GM21786 (cell line): ENCODE measurements around the gene PLGRKT.
"Not testable (repeated sequence)": the region's sequence is repeated elsewhere in the genome, so short reads cannot be mapped to it uniquely, and the experiment has no call there.

ENCODE experiments used
- ATAC-seq: cut with Tn5 transposase; IDR thresholded peaks from one replicate; pipeline ENCODE4 v1.9.1; 2021; ENCODE audit not compliant: unreplicated experiment

PLGRKT gene, protein sequence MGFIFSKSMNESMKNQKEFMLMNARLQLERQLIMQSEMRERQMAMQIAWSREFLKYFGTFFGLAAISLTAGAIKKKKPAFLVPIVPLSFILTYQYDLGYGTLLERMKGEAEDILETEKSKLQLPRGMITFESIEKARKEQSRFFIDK

DNA sequence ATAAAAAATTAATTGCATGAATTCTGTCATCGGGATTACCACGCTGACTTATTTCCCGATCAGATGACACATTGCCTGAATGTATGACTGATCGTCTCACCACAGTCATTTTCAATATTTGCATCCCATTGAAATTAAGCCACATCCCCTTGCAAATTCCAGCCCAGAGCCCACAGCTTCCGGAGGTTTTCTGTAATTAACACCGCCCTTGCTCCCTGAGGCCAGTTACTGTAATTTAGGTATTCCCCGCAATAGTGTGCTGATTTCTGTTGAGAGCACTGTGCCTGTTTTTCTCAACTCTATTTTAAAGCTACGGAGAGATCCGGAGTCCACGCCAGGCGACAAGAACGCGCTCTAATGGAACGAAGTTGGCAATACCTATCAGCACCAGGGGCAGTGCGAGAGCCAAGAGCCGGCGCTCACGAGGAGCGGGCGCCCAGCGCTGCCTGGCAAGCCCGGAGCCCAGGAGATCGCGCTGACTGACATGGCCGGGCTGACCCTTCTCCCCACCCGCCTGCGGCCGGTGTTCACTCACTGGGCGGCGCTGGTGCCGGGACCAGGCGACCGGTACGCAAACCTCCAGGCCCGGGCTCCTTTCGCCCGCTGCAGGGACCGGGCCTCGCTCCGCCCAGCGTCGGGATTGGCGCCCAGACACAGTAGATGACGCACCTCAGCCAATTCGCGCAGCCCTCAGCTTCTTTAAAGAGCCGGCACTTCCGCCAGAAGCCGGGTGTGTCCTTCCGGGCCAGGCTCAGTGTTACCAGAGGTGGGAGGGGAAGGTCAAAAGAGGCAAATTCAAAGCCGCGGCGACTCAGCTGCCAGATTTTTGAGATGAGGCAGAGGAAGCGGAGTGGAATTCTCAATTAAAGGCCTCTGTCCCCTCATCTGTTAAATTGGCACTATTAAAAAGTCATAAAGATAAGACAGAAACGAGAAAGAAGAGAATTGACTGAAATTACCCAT is at the start of gene PLGRKT:
Gene PLGRKT (minus strand): TSS at position 672 of the 963 bp plus-strand sequence. CDS start 5,948 bp downstream, outside the sequence.
- ATAC-seq = peak; percentile 80

DNA sequence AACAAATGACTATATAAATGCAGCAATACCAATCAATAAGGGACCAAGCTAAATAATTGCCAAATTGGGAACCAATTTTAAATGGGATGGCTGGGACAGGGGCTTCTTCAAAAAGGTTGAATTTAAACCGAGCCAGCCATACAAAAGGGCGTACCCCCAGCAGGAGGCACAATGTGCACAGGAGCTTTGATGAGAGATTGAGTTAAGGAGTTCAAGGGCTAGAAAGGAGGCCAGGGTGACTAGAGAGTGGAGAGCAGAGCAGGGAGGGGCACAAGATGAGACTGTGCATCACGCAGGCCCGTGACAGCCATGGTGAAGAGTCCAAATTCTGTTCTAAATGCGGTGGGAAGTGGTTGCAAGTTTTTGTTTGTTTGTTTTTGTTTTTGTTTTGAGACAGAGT is 49.3 kb upstream of the PLGRKT start:
- ATAC-seq = no peak

DNA sequence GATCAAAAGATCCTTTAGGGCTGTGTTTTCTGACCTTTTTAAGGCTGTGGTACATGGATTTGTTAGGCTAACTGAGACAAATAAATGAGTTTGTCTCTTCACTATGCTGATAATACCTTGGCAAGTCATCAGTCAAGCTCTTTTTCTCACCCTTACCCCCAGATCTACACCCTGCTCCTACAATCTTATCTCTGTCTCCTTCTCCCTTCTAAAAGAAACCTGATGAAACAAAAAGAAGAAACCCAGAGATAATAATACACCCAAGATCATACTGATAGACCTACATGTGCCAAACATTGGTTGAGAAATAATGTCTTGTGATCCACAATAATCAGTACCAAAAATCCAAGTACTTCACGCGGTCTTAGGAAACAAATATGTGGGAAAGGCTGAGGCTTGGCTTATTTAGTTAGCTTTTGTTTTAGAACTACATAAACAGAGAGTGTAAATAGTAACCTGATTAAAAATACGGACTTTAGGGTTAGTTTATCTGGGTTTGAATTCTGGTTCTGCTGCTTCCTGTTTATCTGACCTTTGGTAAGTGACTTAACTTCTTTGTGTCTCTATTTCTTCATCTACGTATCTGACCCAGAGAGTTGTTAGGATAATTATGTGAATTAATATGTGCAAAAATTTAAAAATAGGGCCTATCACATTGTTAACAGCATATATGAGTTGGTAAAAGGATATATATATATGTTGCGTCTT is 47.8 kb upstream of the PLGRKT start:
- no peak for ATAC-seq

DNA sequence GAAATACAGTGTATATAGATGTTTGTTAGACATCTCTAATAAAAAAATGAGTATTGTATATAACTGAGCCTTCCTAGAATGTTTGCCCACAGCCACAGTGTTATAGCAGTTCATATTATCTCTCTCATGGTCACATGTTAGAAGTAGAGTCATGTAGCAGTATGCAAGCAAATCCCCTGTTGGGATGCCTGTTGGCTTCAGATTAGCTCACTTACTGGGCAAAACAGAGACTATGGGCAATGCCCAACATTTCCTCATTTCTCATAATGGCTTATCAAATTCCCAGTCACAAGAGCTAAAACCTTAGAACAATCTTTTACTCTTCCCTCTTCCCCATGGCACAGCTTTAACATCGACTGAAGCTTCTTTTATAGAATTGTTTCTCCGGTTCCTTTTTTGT is 45.6 kb upstream of the PLGRKT start:
- no peak for ATAC-seq

DNA sequence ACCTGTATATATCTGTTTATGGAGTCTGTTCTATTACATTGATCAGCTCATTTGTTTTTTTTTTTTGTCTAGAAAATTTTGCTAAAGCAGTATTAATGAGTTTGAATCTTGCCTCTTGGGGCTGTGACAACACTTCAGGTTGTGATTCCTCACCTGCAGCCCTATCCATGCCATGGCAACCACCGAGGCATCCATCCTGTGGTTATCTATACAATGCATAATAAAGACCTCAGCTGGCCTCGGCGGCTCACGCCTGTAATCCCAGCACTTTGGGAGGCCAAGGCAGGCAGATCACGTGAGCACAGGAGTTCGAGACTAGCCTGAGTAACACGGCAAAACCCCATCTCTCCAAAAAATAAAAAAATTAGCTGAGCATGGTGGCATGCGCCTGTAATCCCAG is 44.5 kb upstream of the PLGRKT start:
- no peak for ATAC-seq

DNA sequence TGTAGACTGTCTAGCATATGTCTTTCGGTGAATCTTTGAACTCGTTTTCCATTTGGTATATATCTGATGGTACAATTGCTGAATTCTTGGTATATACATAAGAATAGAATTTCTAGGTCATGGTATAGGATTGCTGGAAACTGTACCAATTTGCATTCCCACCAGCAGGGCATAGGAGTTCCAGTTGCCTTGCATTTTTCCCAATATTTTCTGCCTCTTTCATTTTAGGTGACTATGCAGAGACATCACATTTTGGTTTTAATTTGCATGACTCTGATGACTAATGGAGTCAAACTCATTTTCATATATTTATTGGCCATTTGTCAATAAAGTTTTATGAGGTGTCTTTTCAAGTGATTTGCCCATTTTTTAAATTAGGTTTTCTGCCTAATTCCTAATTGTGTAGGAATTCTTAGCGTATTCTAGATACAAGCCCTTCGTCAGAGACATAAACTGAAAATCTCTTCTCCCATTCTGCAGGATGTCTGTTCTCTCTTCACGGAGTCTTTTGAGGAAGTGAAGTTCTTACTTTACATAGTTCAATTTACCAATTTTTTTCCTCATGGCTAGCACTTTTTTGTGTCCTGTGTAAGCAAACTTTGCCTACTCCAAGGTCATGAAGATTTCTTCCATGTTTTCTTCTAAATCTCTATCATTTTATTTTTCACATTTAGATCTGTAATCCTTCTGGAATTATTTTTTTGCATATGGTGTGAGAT is 43.8 kb upstream of the PLGRKT start:
- no peak for ATAC-seq

DNA sequence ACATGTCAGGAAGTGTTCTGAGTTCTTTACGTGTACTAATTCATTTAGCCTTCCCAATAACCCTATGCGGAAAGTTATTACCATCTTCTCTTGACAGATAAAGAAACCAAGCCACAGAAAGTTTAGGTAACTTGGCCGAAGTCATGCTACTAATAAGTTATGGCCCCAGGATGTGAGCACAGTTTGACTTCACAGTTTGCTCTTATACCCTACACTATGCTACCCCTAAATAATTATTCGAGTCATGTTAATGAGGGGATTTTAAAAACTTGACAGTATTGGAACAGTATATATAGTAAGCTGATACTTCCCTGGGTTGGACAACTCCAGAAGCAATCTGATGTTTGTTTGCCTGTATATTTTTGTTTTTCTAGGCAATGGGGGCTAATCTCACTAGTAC is 43.2 kb upstream of the PLGRKT start:
- no peak for ATAC-seq

DNA sequence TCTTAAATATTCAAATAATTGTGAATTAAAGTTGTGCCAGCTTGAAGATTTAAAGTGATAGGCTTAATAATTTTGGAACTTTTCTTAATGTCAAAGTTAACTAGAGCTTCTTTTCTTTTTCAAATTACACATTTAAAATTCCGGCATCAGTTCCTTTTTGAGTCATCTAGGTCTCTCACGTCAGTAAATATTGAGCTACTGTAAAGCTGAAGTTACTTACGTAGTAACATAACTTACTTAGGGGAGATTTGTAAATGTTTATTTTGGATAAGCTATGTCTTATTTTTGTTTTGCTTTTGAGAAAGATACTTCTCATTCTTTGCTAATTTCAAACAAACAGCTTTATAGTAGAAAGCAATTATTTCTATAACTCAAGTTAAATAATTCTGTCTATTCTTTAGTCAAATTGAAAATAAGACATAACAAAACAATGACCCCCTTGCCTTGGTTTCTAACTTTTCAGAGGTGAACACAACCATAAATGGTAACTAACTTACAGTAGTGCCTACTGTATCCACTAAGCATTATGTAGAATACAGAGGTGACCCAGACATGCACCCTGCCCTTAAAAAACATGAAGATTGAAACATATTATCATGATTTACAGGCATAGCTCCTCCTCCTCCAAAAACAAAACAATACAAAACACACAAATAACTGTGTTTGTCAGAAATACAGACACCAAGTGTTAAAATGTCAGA is 42.4 kb upstream of the PLGRKT start:
- peak; percentile 50 for ATAC-seq

DNA sequence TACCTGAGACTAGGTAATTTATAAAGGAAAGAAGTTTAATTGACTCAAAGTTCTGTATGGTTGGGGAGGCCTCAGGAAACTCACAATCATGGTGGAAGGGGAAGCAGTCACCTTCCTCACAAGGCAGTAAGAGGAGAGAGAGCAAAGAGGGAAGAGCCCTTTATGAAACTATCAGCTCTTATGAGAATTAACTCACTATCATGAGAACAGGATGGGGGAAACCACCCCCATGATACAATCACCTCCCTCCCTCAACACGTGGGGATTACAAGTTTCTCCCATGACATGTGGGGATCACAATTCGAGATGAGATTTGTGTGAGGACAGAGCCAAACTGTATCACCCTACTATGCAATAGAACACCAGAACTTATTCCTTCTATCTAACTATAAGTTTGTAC is 40.5 kb upstream of the PLGRKT start:
- no peak for ATAC-seq

DNA sequence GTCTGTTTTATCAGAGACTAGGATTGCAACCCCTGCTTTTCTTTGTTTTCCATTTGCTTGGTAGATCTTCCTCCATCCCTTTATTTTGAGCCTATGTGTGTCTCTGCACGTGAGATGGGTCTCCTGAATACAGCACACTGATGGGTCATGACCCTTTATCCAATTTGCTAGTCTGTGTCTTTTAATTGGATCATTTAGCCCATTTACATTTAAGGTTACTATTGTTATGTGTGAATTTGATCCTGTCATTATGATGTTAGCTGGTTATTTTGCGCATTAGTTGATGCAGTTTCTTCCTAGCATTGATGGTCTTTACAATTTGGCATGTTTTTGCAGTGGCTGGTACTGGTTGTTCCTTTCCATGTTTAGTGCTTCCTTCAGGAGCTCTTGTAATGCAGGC is 37.9 kb upstream of the PLGRKT start:
- ATAC-seq = not testable (repeated sequence)

DNA sequence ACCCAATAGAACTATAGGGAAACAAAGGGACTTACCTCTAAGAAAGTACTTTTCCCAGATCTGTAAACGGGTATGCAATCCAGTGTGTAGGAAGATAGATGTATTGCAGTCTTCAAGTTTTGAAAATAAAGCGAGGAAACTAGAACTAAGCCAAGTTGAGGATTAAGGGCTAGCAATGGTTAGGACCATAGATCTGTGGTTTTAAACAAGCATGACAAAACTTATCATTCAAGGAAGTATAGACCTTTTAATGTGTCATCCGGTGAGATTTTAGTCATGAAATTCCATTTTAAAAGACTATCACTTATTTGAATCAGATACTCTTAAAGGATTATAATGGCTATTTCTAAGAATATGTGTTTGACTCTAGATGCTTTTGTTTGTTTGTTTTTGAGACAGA is 33.1 kb upstream of the PLGRKT start:
- ATAC-seq = no peak

DNA sequence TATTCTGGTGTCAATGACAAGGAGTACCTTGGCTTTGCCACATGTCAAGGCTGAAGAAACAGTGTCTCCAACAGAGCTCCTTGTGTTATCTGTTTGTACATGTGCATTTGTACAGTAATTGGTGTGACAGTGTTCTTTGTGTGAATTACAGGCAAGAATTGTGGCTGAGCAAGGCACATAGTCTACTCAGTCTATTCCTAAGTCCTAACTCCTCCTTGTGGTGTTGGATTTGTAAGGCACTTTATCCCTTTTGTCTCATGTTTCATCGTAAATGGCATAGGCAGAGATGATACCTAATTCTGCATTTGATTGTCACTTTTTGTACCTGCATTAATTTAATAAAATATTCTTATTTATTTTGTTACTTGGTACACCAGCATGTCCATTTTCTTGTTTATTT is 32.4 kb upstream of the PLGRKT start:
- no peak for ATAC-seq

DNA sequence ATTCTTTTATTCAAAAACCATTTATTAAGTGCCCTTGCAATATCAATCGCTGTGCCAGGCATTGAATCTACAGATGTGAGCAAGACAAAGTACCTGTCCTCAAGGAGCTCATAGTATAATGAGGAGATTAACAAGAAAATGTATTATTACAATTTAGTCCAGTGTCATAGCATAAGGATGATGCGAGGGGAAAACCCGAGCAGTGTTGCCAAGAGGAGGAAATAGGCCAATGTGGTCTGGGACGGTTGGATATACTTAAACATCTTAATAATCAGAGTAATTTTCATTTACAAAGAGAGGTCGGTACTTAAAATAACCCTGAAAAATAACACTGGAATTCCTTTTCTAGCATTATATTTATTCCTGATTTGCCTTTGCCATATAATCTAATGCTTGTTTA is 31.1 kb upstream of the PLGRKT start:
- no peak for ATAC-seq

DNA sequence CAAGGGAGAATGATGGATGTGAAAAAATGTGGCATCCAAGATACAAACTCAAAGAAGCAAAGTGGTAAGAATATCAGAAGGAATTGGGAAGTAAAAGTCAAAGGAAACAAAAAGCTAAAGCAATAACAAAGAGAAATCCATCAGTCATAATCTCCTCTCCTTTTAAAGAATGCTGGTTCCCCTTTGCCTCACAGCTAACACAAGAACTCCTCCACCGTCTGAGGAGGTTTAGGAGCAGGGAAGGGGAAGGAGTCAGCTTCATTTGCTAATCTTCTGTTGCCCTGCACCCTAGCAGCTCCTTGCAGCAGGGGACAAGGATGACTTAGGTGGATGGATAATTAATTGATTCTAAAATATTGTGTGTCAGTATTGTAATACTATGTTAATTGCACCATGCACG is 29.0 kb upstream of the PLGRKT start:
- no peak for ATAC-seq

DNA sequence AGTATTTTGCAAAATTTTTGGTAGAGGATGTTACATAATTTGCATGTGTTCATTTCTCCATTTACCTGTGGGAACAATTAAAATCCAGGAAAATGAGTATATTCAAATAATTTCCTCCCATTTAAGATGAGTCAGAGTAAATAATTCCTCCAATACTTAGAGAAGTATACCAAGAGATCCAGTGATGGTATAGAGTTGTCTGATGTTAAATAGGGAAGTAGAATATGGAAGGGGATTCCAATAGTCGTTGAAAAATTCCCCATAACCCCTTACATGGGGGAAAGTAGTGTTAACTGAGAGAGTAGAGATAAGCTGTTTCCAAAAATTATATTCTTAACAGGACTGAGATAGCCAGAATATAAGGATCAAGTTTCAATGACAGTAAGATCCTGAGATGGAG is 28.3 kb upstream of the PLGRKT start:
- no peak for ATAC-seq

DNA sequence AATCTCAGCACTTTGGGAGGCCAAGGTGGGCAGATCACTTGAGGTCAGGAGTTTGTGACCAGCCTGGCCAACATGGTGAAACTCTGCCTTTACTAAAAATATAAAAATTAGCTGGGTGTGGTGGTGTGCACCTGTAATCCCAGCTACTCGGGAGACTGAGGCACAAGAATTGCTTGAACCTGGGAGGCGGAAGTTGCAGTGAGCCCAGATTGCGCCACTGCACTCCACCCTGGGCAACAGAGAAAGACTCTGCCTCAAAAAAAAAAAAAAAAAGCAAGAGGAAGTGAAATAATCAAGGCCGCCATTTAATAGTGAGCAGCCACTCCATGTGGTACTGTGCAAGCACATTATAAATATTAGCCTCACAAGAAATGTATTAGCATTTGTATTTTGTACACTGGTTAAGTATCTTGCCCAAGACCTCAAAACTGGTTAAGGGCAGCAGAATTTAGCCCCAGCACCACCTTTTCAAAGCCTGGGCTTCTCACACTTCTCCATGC is 27.2 kb upstream of the PLGRKT start:
- ATAC-seq = not testable (repeated sequence)

DNA sequence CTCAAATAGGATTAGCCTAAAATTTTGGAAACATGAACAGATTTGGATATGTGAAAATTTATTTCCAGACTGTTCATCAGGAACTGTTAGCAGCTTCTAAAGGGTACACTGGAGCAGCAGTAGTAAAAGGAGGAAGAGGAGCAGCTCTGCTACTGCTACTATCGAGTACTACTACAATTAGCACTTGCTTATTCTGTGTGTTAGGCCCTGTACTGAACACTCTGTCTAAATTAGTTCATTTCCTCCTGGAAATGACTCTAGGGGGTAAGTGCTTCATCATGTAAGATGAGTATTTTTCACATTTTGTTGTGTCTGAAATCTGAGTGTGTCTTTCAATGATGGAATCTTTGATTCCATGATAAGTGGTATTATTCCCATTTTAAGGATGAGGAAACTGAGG is 22.4 kb upstream of the PLGRKT start:
- no peak for ATAC-seq

DNA sequence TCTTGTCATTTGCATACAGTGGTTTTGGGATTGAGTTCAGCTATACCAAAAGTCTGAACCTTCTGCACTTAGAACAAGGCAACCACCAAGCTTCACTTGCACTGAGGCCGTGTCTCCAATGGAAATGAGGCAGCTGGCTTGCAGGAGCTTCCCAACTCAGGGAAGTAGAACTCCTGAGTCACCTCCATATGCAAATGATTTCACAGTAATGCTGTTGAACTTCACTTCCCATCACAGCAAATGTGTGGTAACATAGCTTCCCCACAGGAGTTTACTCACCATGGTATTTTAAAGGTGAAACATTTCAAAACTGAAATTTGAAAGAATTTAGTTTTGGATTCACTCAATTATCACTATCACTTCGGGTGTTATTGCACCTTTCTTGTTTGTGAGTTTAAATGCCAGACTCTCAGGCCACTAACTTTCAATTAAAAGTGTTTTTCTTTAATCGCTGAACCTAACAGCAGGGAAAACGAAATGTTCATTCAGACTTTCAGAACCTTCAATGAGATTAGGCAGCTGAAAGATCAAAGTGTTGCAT is 21.6 kb upstream of the PLGRKT start:
- ATAC-seq = peak; percentile 60

DNA sequence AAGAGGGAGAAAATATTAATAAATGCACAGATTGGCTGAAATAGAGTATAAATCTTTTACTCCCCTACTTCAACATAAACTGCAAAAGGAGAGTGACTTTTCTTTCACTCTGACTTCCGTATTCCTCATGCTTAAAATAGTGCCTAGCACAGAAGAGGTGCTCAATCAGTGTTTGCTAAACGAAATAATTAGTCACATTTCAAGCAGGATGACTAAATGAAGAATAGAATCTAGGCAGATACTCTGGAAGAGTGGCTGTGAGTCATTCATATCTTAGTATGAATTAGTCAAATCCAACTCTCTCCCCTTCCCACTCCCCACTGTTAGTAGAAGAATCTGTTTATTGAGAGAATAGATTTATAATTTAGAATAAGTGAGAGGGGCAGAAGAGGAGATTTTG is 17.5 kb upstream of the PLGRKT start:
- ATAC-seq = no peak

DNA sequence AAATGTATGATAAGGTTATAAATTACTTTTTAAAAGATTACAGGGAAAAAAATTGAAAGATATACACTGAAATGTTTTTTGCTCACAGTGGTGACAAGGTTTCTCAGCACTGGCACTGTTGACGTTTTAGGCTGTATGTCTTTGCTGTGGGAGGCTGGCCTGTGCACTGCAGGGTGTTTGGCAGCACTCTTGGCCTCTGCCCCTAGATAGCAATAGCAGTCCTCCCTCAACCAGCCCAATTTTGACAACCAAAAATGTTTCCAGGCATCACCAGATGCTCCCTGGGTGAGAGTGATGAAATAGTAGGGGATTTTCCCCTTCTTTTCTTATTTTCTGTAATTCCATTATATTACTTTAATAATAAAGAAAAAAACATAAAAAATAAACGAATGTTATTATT is 15.9 kb upstream of the PLGRKT start:
- ATAC-seq = peak; percentile 33
